Adrenal gland (tissue), 19 donors: ENCODE measurements around the gene TNXB. TPM values are rescaled to one million over a fixed set of nuclear protein-coding genes. Genes with fewer than 3 reads are reported as not detected.

ENCODE experiments used
- DNase-seq, 7 donors: peaks; one replicate each; pipeline ENCODE4 v3.0.0-alpha.2; 2019 to 2020
- H3K27ac ChIP-seq, 5 donors: fragments of 200-600 bp; sonication (generic) in 4 of 5; 1 replicate in 3 of 5; 2 replicates in 2 of 5; pipeline versions ENCODE4 v1.5.1 to v1.8.0; 2016 to 2020; ENCODE audit warnings: mild to moderate bottlenecking in 1 of 5
- H3K27me3 ChIP-seq: fragments of 200-600 bp; 2 replicates; pipeline ENCODE4 v1.8.0; 2021
- H3K36me3 ChIP-seq, 2 donors: fragments of 200-600 bp; replicated peaks in 1 of 2; 1 replicate in 1 of 2; 2 replicates in 1 of 2; pipeline versions ENCODE4 v1.5.1 to v1.8.0; 2018 to 2022
- H3K4me1 ChIP-seq, 2 donors: fragments of 200-600 bp; replicated peaks in 1 of 2; 1 replicate in 1 of 2; 2 replicates in 1 of 2; pipeline versions ENCODE4 v1.5.1 to v1.8.0; 2018 to 2021
- H3K4me3 ChIP-seq, 4 donors: fragments of 200-600 bp; sonication (generic) in 3 of 4; one replicate each; pipeline ENCODE4 v1.5.1; 2016 to 2018
- H3K9me3 ChIP-seq, 3 donors: fragments of 200-600 bp; sonication (generic) in 1 of 3; replicated peaks in 1 of 3; 1 replicate in 2 of 3; 2 replicates in 1 of 3; pipeline versions ENCODE4 v1.5.1 to v1.8.0; 2016 to 2021
- CTCF ChIP-seq, 6 experiments: fragments of 450-650 bp in 4 of 6; fragments of 200-600 bp in 2 of 6; sonication (generic) in 1 of 6; IDR thresholded peaks; 1 replicate in 5 of 6; 2 replicates in 1 of 6; pipeline versions ENCODE4 v1.5.1 to v1.8.0; 2016 to 2021; ENCODE audit warnings: antibody characterized with exemption in 6 of 6, mild to moderate bottlenecking in 2 of 6, moderate library complexity in 1 of 6
- POLR2A ChIP-seq, 2 donors: fragments of 450-650 bp; IDR thresholded peaks; one replicate each; pipeline ENCODE4 v1.6.1; 2017; ENCODE audit warnings: antibody characterized with exemption in 2 of 2, mild to moderate bottlenecking in 2 of 2, moderate library complexity in 1 of 2
- WGBS, 4 donors: extraction: QIAGEN DNeasy Blood & Tissue Kit in 2 of 4; methylation state at CpG; one replicate each; pipeline versions ENCODE4 v1.1.5 to v1.1.7; 2013 to 2017; 5-methylcytosine and 5-hydroxymethylcytosine counted together
- intact Hi-C, 2 donors: fragments of 100-400 bp; cut with DNase I; formaldehyde crosslinking; loops; one replicate each; pipeline versions ENCODE4 v1.14.1 to v1.15.0; 2022 to 2023
- long read RNA-seq, 10 donors: library from polyadenylated mRNA in 3 of 10; unstranded in 2 of 10; stranded (forward) in 1 of 10; transcript quantifications; one replicate each; pipeline ENCODE4 v2.0.0 and lab custom pipeline, GENCODE V29; 2021 to 2026
- polyA plus RNA-seq, 3 donors: library from polyadenylated mRNA; stranded (reverse); fragments of 200-250 nt in 2 of 3; fragments of 350-450 nt in 1 of 3; fragmentation: Illumina TruSeq in 1 of 3; extraction: RNeasy Lipid Tissue Mini Kit (QIAGEN cat#74804) in 1 of 3; gene quantifications; one replicate each; pipeline ENCODE4 v1.2.3, GENCODE V29; 2013 to 2014
- total RNA-seq, 9 donors: library from RNA; depleted of rRNA in 4 of 9; stranded (reverse); fragments of >200 nt in 4 of 9; fragments of 120-200 nt in 1 of 9; fragmentation: NEBNext Ultra II Directional in 1 of 9; extraction: Animal tissue kit (Norgen Biotek cat#: 25700) in 1 of 9; gene quantifications; one replicate each; pipeline versions ENCODE4 v1.1.0 to v1.2.4, GENCODE V29; 2013 to 2023
- donor health status: healthy with polysubstance abuse.
- donor health status: Bipolar disorder and iron deficiency.
- donor health status: DM: yes; HTN: yes; CAD: no.
- donor health status: DM: no; HTN: no; CAD: no.
- donor health status: DM: no; HTN: no; CAD: no.
- donor health status: DM: yes; HTN: yes; CAD: no.

TNXB gene
- total RNA-seq (100 to 1,000 TPM; 105 to 403 (median 213) TPM), polyA plus RNA-seq (100 to 1,000 TPM in 2 of 3 donors, 10 to 100 TPM in 1; 19.6 to 506 (median 248) TPM)
- long read RNA-seq, donor 1, partial matches to known transcripts = 25 of 27 reads
- long read RNA-seq, donor 1, other reads (novel, unspliced or antisense) = 0 of 27 reads
- long read RNA-seq, donor 2, partial matches to known transcripts = 46 of 48 reads
- long read RNA-seq, donor 2, other reads (novel, unspliced or antisense) = 0 of 48 reads
- long read RNA-seq, donor 3 = 0 reads
- long read RNA-seq, donor 4, partial matches to known transcripts = 24 of 32 reads
- long read RNA-seq, donor 4, other reads (novel, unspliced or antisense) = 3 of 32 reads
- long read RNA-seq, donor 5, transcript TNXB-203 (13 exons, 3,125 nt) = major isoform, 45 of 229 reads
- long read RNA-seq, donor 5, transcript TNXB-206 (14 exons, 2,756 nt) = minor isoform, 25 of 229 reads
- long read RNA-seq, donor 5, partial matches to known transcripts = 127 of 229 reads
- long read RNA-seq, donor 5, other reads (novel, unspliced or antisense) = 32 of 229 reads
- long read RNA-seq, donor 6, transcript TNXB-203 (13 exons, 3,125 nt) = major isoform, 5 of 18 reads
- long read RNA-seq, donor 6, partial matches to known transcripts = 9 of 18 reads
- long read RNA-seq, donor 6, other reads (novel, unspliced or antisense) = 2 of 18 reads
- long read RNA-seq, donor 7, partial matches to known transcripts = 5 of 5 reads
- long read RNA-seq, donor 7, other reads (novel, unspliced or antisense) = 0 of 5 reads
- long read RNA-seq, donor 8, partial matches to known transcripts = 33 of 43 reads
- long read RNA-seq, donor 8, other reads (novel, unspliced or antisense) = 8 of 43 reads
- long read RNA-seq, donor 9, partial matches to known transcripts = 13 of 13 reads
- long read RNA-seq, donor 9, other reads (novel, unspliced or antisense) = 0 of 13 reads
- long read RNA-seq, donor 10, partial matches to known transcripts = 6 of 8 reads
- long read RNA-seq, donor 10, other reads (novel, unspliced or antisense) = 0 of 8 reads

GRCh38 chr6:32109114-32109764 lies at the start of gene TNXB:
TNXB (minus strand) TSS chr6:32109338; CDS start chr6:32098198, 11,140 bp downstream.
- Histone ChIP-seq H3K36me3 (no peaks in the 10 kb centered on the region), H3K9me3 (no peaks in the 10 kb centered on the region), H3K27ac (peak within 1 kb of the TSS in 4 of 5 donors; percentile 3 to 90 (median 40)), H3K27me3 (no peaks in the 10 kb centered on the region), H3K4me1 (peaks cover 13 to 20% of the 10 kb centered on the region in 2 donors), H3K4me3 (peak within 1 kb of the TSS in 1 of 4 donors; percentile 44)
- 3 to 12% (median 8%) methylated on average over 6 to 12 of the region's 12 CpGs for WGBS, 4 donors
- DNase-seq = no peak
- TF ChIP-seq POLR2A (IDR thresholded peaks at IDR 0.05) (no peak), CTCF (IDR thresholded peaks at IDR 0.05) (no peak)
- intact Hi-C loops = no loop called here

GRCh38 chr6:32158052-32158451 lies 48.9 kb upstream of the TNXB start:
- H3K27ac ChIP-seq = no peak overlapping the region
- TF ChIP-seq CTCF (IDR thresholded peaks at IDR 0.05) (no peak), POLR2A (IDR thresholded peaks at IDR 0.05) (no peak)
- H3K4me1 ChIP-seq = peaks cover 9 to 10% of the 10 kb centered on the region in 2 donors
- no peak overlapping the region for H3K4me3 ChIP-seq
- no peaks in the 10 kb centered on the region for H3K9me3 ChIP-seq
- intact Hi-C loops = loop anchor here in 1 of 2 donors (5.0 kb wide), 1 partner anchor 41 kb away; no protein-coding TSS in a partner anchor
- H3K36me3 ChIP-seq = peaks cover 0 to 43% of the 10 kb centered on the region in 2 donors
- H3K27me3 ChIP-seq = no peaks in the 10 kb centered on the region
- DNase-seq = no peak

DNA sequence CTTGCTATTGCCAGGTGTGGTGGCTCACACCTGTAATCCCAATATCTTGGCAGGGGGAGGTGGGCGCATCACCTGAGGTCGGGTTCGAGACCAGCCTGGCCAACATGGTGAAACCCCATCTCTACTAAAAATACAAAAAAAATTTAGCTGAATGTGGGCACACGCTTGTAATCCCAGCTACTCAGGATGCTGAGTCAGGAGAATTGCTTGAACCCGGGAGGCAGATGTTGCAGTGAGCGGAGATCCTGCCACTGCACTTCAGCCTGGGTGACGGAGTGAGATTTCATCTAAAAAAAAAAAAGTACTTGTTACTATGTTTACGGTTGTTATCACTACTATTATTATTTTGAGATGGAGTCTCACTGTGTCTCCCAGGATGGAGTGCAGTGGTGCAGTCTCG lies 47.8 kb upstream of the TNXB start:
- DNase-seq = no peak
- intact Hi-C loops = loop anchor here in 1 of 2 donors (5.0 kb wide), 1 partner anchor 40 kb away; no protein-coding TSS in a partner anchor

More for the DNA sequence above, 47.8 kb upstream of the TNXB start:
- Histone ChIP-seq H3K9me3 (no peaks in the 10 kb centered on the region), H3K36me3 (peaks cover 0 to 37% of the 10 kb centered on the region in 2 donors), H3K4me1 (peaks cover 14 to 20% of the 10 kb centered on the region in 2 donors), H3K27ac (no peak overlapping the region), H3K4me3 (no peak overlapping the region), H3K27me3 (no peaks in the 10 kb centered on the region)
- 89 to 95% (median 91%) methylated on average over 9 of the region's 9 CpGs for WGBS, 4 donors
- no peak for TF ChIP-seq CTCF (IDR thresholded peaks at IDR 0.05)
- TF ChIP-seq POLR2A (IDR thresholded peaks at IDR 0.05) = no peak
